CD14-positive monocyte (primary cell): ENCODE measurements around the gene C12orf42. TPM values are rescaled to one million over a fixed set of nuclear protein-coding genes. Genes with fewer than 3 reads are reported as not detected.

ENCODE experiments used
- DNase-seq, 3 donors: peaks; one replicate each; pipeline ENCODE4 v3.0.0-alpha.2; 2011 to 2022
- H2AFZ ChIP-seq: 2 replicates; pipeline ENCODE4 v1.6.0; 2012; ENCODE audit warnings: mild to moderate bottlenecking, low read depth, low read length, inconsistent platforms; ENCODE audit not compliant: insufficient read depth, poor library complexity, severe bottlenecking
- H3K27ac ChIP-seq, 2 donors: 1 replicate in 1 of 2; 2 replicates in 1 of 2; pipeline ENCODE4 v1.5.1; 2012 to 2013; ENCODE audit warnings: low read length in 2 of 2, control low read depth in 1 of 2, inconsistent platforms in 1 of 2, low read depth in 1 of 2, mild to moderate bottlenecking in 1 of 2
- H3K27me3 ChIP-seq, 2 donors: one replicate each; pipeline versions ENCODE4 v1.6.0 to v1.6.1; 2011 to 2013; ENCODE audit warnings: low read length in 2 of 2; ENCODE audit not compliant: control insufficient read depth in 2 of 2, insufficient read depth in 2 of 2
- H3K36me3 ChIP-seq, 2 donors: replicated peaks in 1 of 2; 1 replicate in 1 of 2; 2 replicates in 1 of 2; pipeline versions ENCODE4 v1.5.1 to v1.6.1; 2012 to 2013; ENCODE audit warnings: low read length in 2 of 2, control low read depth in 1 of 2, inconsistent platforms in 1 of 2, mild to moderate bottlenecking in 1 of 2; ENCODE audit not compliant: insufficient read depth in 2 of 2, control insufficient read depth in 1 of 2
- H3K4me1 ChIP-seq, 2 donors: 1 replicate in 1 of 2; 2 replicates in 1 of 2; pipeline versions ENCODE4 v1.5.1 to v1.6.1; 2012 to 2013; ENCODE audit warnings: low read length in 2 of 2, control low read depth in 1 of 2, inconsistent platforms in 1 of 2, mild to moderate bottlenecking in 1 of 2, moderate library complexity in 1 of 2; ENCODE audit not compliant: insufficient read depth in 2 of 2, control insufficient read depth in 1 of 2
- H3K4me2 ChIP-seq: replicated peaks from 2 replicates; pipeline ENCODE3; 2012; ENCODE audit warnings: low read length, moderate library complexity, mild to moderate bottlenecking; ENCODE audit not compliant: poor library complexity, severe bottlenecking; ENCODE audit errors: extremely low read depth
- H3K4me3 ChIP-seq, 3 experiments: fragments of 200-600 bp in 1 of 3; sonication (generic) in 1 of 3; replicated peaks in 1 of 3; 1 replicate in 2 of 3; 2 replicates in 1 of 3; pipeline ENCODE4 v1.5.1; 2011 to 2013; ENCODE audit warnings: low read length in 3 of 3, mild to moderate bottlenecking in 3 of 3, control low read depth in 2 of 3, low read depth in 2 of 3, inconsistent platforms in 1 of 3, moderate library complexity in 1 of 3
- H3K79me2 ChIP-seq: 2 replicates; pipeline ENCODE4 v1.6.0; 2012; ENCODE audit warnings: mild to moderate bottlenecking, control low read depth, inconsistent platforms, low read length, moderate library complexity; ENCODE audit not compliant: insufficient read depth
- H3K9ac ChIP-seq: 2 replicates; pipeline ENCODE4 v1.6.0; 2017; ENCODE audit warnings: low read length, mild to moderate bottlenecking; ENCODE audit not compliant: insufficient read depth, poor library complexity, severe bottlenecking
- H3K9me3 ChIP-seq, 2 donors: replicated peaks in 1 of 2; 1 replicate in 1 of 2; 2 replicates in 1 of 2; pipeline versions ENCODE4 v1.5.1 to v1.6.1; 2012 to 2013; ENCODE audit warnings: low read length in 2 of 2, control low read depth in 1 of 2; ENCODE audit not compliant: control insufficient read depth in 1 of 2, insufficient read depth in 1 of 2
- H4K20me1 ChIP-seq: 2 replicates; pipeline ENCODE4 v1.6.0; 2012; ENCODE audit warnings: mild to moderate bottlenecking, low read length, control low read depth, moderate library complexity; ENCODE audit not compliant: insufficient read depth
- H3K27ac Mint-ChIP-seq, 7 donors: one replicate each; pipeline ENCODE4 v1.8.0; 2020; ENCODE audit warnings: mild to moderate bottlenecking in 7 of 7, mixed read lengths in 7 of 7, moderate library complexity in 6 of 7, inconsistent platforms in 2 of 7
- H3K27me3 Mint-ChIP-seq, 3 donors: one replicate each; pipeline ENCODE4 v1.8.0; 2021 to 2022; ENCODE audit warnings: low read depth in 3 of 3, mild to moderate bottlenecking in 3 of 3, mixed read lengths in 3 of 3, moderate library complexity in 3 of 3, inconsistent platforms in 1 of 3
- H3K36me3 Mint-ChIP-seq, 2 donors: one replicate each; pipeline ENCODE4 v1.8.0; 2020; ENCODE audit warnings: mixed read lengths in 2 of 2, inconsistent platforms in 1 of 2, mild to moderate bottlenecking in 1 of 2
- H3K4me1 Mint-ChIP-seq: one replicate; pipeline ENCODE4 v1.8.0; 2020; ENCODE audit warnings: mild to moderate bottlenecking, mixed read lengths
- H3K4me3 Mint-ChIP-seq, 2 donors: one replicate each; pipeline ENCODE4 v1.8.0; 2020; ENCODE audit warnings: mild to moderate bottlenecking in 2 of 2, mixed read lengths in 2 of 2, moderate library complexity in 1 of 2
- H3K9me3 Mint-ChIP-seq, 7 donors: one replicate each; pipeline ENCODE4 v1.8.0; 2020 to 2022; ENCODE audit warnings: mixed read lengths in 7 of 7, mild to moderate bottlenecking in 6 of 7, moderate library complexity in 6 of 7, inconsistent platforms in 2 of 7
- CTCF ChIP-seq: fragments of 200-600 bp; IDR thresholded peaks from one replicate; pipeline ENCODE4 v1.8.0; 2022; ENCODE audit warnings: antibody characterized with exemption, mild to moderate bottlenecking
- WGBS: methylation state at CpG from one replicate; pipeline ENCODE4 v1.1.5; 2013; ENCODE audit warnings: missing lambda C conversion rate; ENCODE audit not compliant: insufficient coverage; 5-methylcytosine and 5-hydroxymethylcytosine counted together
- intact Hi-C, 2 donors: fragments of 100-400 bp; cut with micrococcal nuclease; formaldehyde crosslinking; loops; one replicate each; pipeline versions ENCODE4 v1.15.0 to v1.15.1; 2023
- polyA plus RNA-seq, 3 donors: library from polyadenylated mRNA; depleted of rRNA in 1 of 3; unstranded in 2 of 3; stranded (reverse) in 1 of 3; fragments of 300-500 nt in 2 of 3; fragments of >200 nt in 1 of 3; fragmentation: Illumina TruSeq in 2 of 3; gene quantifications; 1 replicate in 2 of 3; 2 replicates in 1 of 3; pipeline ENCODE4 v1.2.3, GENCODE V29; 2012 to 2021

Gene C12orf42
- polyA plus RNA-seq, 3 donors, result not detected

- no peaks in the 10 kb centered on the region for H3K4me1 Mint-ChIP-seq
- H3K27me3 ChIP-seq, result no peaks in the 10 kb centered on the region
- H2AFZ ChIP-seq, result no peak overlapping the region
- H3K9me3 Mint-ChIP-seq, result peaks cover 0 to 7% (median 2%) of the 10 kb centered on the region in 7 donors
- no peak overlapping the region for H3K4me3 ChIP-seq
- H3K27me3 Mint-ChIP-seq, result peaks cover 0 to 1% (median 1%) of the 10 kb centered on the region in 3 donors
- H3K36me3 ChIP-seq, result no peaks in the 10 kb centered on the region
- H4K20me1 ChIP-seq, result no peaks in the 10 kb centered on the region
- intact Hi-C loops, result no loop called here
- no peak overlapping the region for H3K27ac Mint-ChIP-seq
- H3K9ac ChIP-seq, result no peak overlapping the region
- DNase-seq, result no peak
- H3K4me2 ChIP-seq, result no peak overlapping the region
- TF ChIP-seq CTCF, result no peak
- H3K9me3 ChIP-seq, result peaks cover 0 to 3% of the 10 kb centered on the region in 2 donors
- H3K36me3 Mint-ChIP-seq, result no peaks in the 10 kb centered on the region
- H3K4me3 Mint-ChIP-seq, result no peak overlapping the region
- H3K4me1 ChIP-seq, result no peaks in the 10 kb centered on the region
- H3K27ac ChIP-seq, result no peak overlapping the region
- H3K79me2 ChIP-seq, result no peaks in the 10 kb centered on the region
- WGBS, result no CpG with 5 or more reads among the region's 2 CpGs
Observed at GRCh38 chr12:103456006-103456405, 39.8 kb downstream of the C12orf42 start.

- intact Hi-C loops, result no loop called here
- Mint-ChIP-seq H3K27me3 (peaks cover 0 to 1% (median 0%) of the 10 kb centered on the region in 3 donors), H3K9me3 (peaks cover 0 to 7% (median 2%) of the 10 kb centered on the region in 7 donors), H3K4me3 (no peak overlapping the region), H3K27ac (no peak overlapping the region), H3K4me1 (no peaks in the 10 kb centered on the region), H3K36me3 (no peaks in the 10 kb centered on the region)
- no peak overlapping the region for H2AFZ ChIP-seq
- 57% methylated on average over 1 of the region's 3 CpGs for WGBS
- H3K4me1 ChIP-seq, result no peaks in the 10 kb centered on the region
- no peak overlapping the region for H3K4me2 ChIP-seq
- no peaks in the 10 kb centered on the region for H3K79me2 ChIP-seq
- H3K4me3 ChIP-seq, result no peak overlapping the region
- H3K27me3 ChIP-seq, result no peaks in the 10 kb centered on the region
- H3K36me3 ChIP-seq, result no peaks in the 10 kb centered on the region
- H4K20me1 ChIP-seq, result no peaks in the 10 kb centered on the region
- peaks cover 0 to 3% of the 10 kb centered on the region in 2 donors for H3K9me3 ChIP-seq
- no peak overlapping the region for H3K27ac ChIP-seq
- TF ChIP-seq CTCF, result no peak
- H3K9ac ChIP-seq, result no peak overlapping the region
- no peak for DNase-seq
Observed at GRCh38 chr12:103455020-103455763, 40.6 kb downstream of the C12orf42 start.
